GM21528 (cell line): ENCODE data around the gene CFAP298.
"Not testable (repeated sequence)": the region's sequence is repeated elsewhere in the genome, so short reads cannot be mapped to it uniquely, and the experiment has no call there.

Experiments
- ATAC-seq: cut with Tn5 transposase; IDR thresholded peaks from one replicate; pipeline ENCODE4 v1.9.1; 2021; ENCODE audit warnings: mild to moderate bottlenecking, moderate library complexity; ENCODE audit not compliant: unreplicated experiment, low FRiP score

CFAP298 gene

GRCh38 chr21:32569261-32570230 lies 42.6 kb downstream of the CFAP298 start:
- ATAC-seq, result peak; percentile 84

- no peak for ATAC-seq
These were observed 44.6 kb downstream of the CFAP298 start for GRCh38 chr21:32567626-32568025.

- no peak for ATAC-seq
These were observed 45.3 kb downstream of the CFAP298 start for GRCh38 chr21:32566741-32567389.

GRCh38 chr21:32565856-32566465 lies 46.2 kb downstream of the CFAP298 start:
- ATAC-seq, result no peak

- no peak for ATAC-seq
These were observed 49.3 kb downstream of the CFAP298 start for GRCh38 chr21:32562915-32563314.

GRCh38 chr21:32562426-32562825 lies 49.8 kb downstream of the CFAP298 start:
- no peak for ATAC-seq

GRCh38 chr21:32561476-32561875 lies 50.7 kb downstream of the CFAP298 start:
- ATAC-seq, result not testable (repeated sequence)

- ATAC-seq, result no peak
These were observed 51.3 kb downstream of the CFAP298 start for GRCh38 chr21:32560896-32561295.

- no peak for ATAC-seq
These were observed 53.1 kb downstream of the CFAP298 start for GRCh38 chr21:32559006-32559610.

- ATAC-seq, result no peak
These were observed 54.1 kb downstream of the CFAP298 start for GRCh38 chr21:32558106-32558505.

- no peak for ATAC-seq
These were observed 57.1 kb downstream of the CFAP298 start for GRCh38 chr21:32554832-32555638.

GRCh38 chr21:32549886-32550285 lies 62.3 kb downstream of the CFAP298 start:
- no peak for ATAC-seq

GRCh38 chr21:32549440-32549839 lies 62.7 kb downstream of the CFAP298 start:
- no peak for ATAC-seq
